Calu3 (cell line): Measurements from ENCODE around the gene TMEM242. TPM values are rescaled to one million over a fixed set of nuclear protein-coding genes. Genes with fewer than 3 reads are reported as not detected.

Experiments used
- BruUV-seq: library from RNA; stranded (reverse); fragments of 400-500 nt; replicated peaks from 2 replicates; lab custom pipeline; 2021; lab: Mats Ljungman, UMichigan
- CTCF ChIA-PET: fragments of 300-600 bp; sonication (Branson Sonifier 250); formaldehyde crosslinking; loops from one replicate; lab custom pipeline; 2022; ENCODE audit warnings: antibody characterized with exemption; lab: Charles Lee
- DNase-seq: peaks from one replicate; pipeline ENCODE4 v3.0.0; 2022
- H3K27ac Mint-ChIP-seq: one replicate; pipeline ENCODE4 v1.8.0; 2022; ENCODE audit warnings: mixed read lengths; ENCODE audit not compliant: unreplicated experiment
- H3K27me3 Mint-ChIP-seq: one replicate; pipeline ENCODE4 v1.8.0; 2022; ENCODE audit warnings: mixed read lengths; ENCODE audit not compliant: unreplicated experiment
- H3K36me3 Mint-ChIP-seq: one replicate; pipeline ENCODE4 v1.8.0; 2022; ENCODE audit warnings: mild to moderate bottlenecking, moderate library complexity, mixed read lengths; ENCODE audit not compliant: insufficient read depth, unreplicated experiment
- H3K4me1 Mint-ChIP-seq: one replicate; pipeline ENCODE4 v1.8.0; 2022; ENCODE audit warnings: mild to moderate bottlenecking, low read depth, mixed read lengths; ENCODE audit not compliant: unreplicated experiment
- H3K4me3 Mint-ChIP-seq: one replicate; pipeline ENCODE4 v1.8.0; 2022; ENCODE audit warnings: mild to moderate bottlenecking, low read depth, moderate library complexity, mixed read lengths; ENCODE audit not compliant: unreplicated experiment
- H3K9me3 Mint-ChIP-seq: one replicate; pipeline ENCODE4 v1.8.0; 2022; ENCODE audit warnings: low read depth, mixed read lengths; ENCODE audit not compliant: unreplicated experiment
- CTCF ChIP-seq: fragments of 200-600 bp; IDR thresholded peaks from one replicate; pipeline ENCODE4 v1.8.0; 2022; ENCODE audit warnings: antibody characterized with exemption; ENCODE audit not compliant: unreplicated experiment
- intact Hi-C: fragments of 100-400 bp; cut with micrococcal nuclease; formaldehyde crosslinking; loops from one replicate; pipeline ENCODE4 v1.10.0; 2022; ENCODE audit not compliant: unreplicated experiment
- total RNA-seq: library from RNA; stranded (reverse); gene quantifications from 2 replicates; pipeline ENCODE4 v1.2.3, GENCODE V29; 2022

TMEM242 gene
- total RNA-seq, 1 experiment from 2014 or later, result 7.9 TPM

DNA sequence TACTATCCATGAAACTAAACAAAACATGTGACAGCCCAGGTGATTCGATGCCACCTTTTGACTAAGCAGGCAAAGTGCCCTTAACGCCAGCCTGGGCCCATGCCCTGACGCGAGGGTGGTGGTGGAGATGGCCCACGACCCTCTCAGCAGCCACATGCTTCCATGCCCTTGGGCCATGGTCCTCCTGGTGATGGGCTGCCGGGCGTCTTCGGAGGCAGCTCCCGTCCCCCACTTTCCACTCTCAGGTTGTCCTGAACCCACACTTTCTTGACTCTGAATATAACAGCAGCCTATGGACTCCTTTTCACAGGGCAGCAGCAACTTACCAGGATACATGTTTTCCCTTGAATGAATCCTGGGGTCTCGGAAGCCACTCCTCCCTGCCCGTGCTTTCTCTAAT lies 33.6 kb downstream of the TMEM242 start:
- no peaks in the 10 kb centered on the region for H3K4me1 Mint-ChIP-seq
- H3K9me3 Mint-ChIP-seq, result no peaks in the 10 kb centered on the region
- CTCF ChIA-PET, result no interaction called here
- DNase-seq, result no peak
- intact Hi-C loops, result no loop called here
- H3K27me3 Mint-ChIP-seq, result no peaks in the 10 kb centered on the region
- no peaks in the 10 kb centered on the region for H3K36me3 Mint-ChIP-seq
- BruUV-seq, result no TSS peak
- no peak for TF ChIP-seq CTCF
- no peak overlapping the region for H3K27ac Mint-ChIP-seq
- H3K4me3 Mint-ChIP-seq, result no peak overlapping the region

DNA sequence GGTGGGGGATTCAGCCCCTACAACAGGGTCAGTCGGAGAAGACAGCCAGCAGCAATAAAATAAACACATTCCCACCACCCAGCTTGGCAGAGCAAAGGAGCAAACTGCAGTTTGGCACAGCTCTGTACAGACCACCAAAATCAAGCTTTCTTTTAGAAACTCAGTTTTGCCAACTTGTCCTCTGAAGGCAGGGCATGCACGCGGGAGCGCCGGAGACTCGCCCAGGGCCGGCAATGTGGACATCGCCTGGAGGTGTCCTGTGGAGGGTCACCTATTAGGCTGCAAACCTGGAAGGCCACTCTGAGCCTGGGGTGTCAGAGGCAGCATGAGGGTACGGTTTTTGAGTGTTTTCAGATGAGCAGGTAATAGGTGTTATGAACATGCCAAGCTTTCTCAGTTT lies 34.7 kb downstream of the TMEM242 start:
- Mint-ChIP-seq H3K27ac (no peak overlapping the region), H3K36me3 (no peaks in the 10 kb centered on the region), H3K4me1 (no peaks in the 10 kb centered on the region), H3K9me3 (no peaks in the 10 kb centered on the region), H3K4me3 (no peak overlapping the region), H3K27me3 (no peaks in the 10 kb centered on the region)
- CTCF ChIA-PET, result no interaction called here
- no peak for DNase-seq
- BruUV-seq, result no TSS peak
- TF ChIP-seq CTCF, result no peak
- intact Hi-C loops, result no loop called here

GRCh38 chr6:157287923-157288322 lies 35.4 kb downstream of the TMEM242 start:
- H3K4me3 Mint-ChIP-seq, result no peak overlapping the region
- TF ChIP-seq CTCF, result no peak
- no peaks in the 10 kb centered on the region for H3K4me1 Mint-ChIP-seq
- no peak for DNase-seq
- no peaks in the 10 kb centered on the region for H3K9me3 Mint-ChIP-seq
- no TSS peak for BruUV-seq
- H3K36me3 Mint-ChIP-seq, result no peaks in the 10 kb centered on the region
- CTCF ChIA-PET, result no interaction called here
- H3K27me3 Mint-ChIP-seq, result no peaks in the 10 kb centered on the region
- intact Hi-C loops, result no loop called here
- no peak overlapping the region for H3K27ac Mint-ChIP-seq

DNA sequence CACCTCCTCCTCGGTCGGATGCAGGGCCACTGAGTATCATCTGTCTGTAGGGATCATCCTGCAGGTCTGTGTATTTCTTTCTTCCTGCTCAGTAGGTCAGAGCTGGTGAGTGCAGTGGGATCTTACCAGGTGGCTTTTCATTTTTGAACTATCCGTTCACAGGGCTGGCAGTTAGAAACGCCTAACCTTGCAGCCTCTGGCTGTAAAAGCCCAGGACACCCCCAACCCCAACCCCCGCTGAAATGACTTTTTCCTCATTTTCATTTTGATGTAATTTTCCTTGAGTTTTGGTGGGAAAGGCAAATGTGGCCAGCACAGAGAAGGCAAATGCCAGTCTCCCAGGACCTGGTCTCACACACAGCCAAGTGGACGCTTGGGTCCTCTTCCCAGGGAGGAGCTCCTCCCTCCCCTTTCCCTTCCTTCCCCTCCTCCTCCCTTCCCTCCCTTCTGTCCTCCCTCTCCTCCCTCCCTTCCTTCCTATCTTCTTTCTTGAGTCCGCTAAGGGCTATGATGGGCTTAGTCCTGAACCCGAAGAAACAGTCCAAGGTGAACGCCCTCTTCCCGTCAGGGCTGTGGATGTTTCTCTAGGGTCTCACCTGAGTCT lies 36.0 kb downstream of the TMEM242 start:
- no peak overlapping the region for H3K4me3 Mint-ChIP-seq
- CTCF ChIA-PET, result no interaction called here
- no peaks in the 10 kb centered on the region for H3K36me3 Mint-ChIP-seq
- H3K4me1 Mint-ChIP-seq, result no peaks in the 10 kb centered on the region
- intact Hi-C loops, result no loop called here
- no TSS peak for BruUV-seq
- no peak for TF ChIP-seq CTCF
- no peak overlapping the region for H3K27ac Mint-ChIP-seq
- DNase-seq, result no peak
- H3K9me3 Mint-ChIP-seq, result no peaks in the 10 kb centered on the region
- H3K27me3 Mint-ChIP-seq, result no peaks in the 10 kb centered on the region
